Activated CD8-positive, alpha-beta memory T cell treated with anti-CD3 and anti-CD28 coated beads, Interleukin-2, amount 50 U/mL, for 24 hours (primary cell): Measurements from ENCODE around the gene ADCY4.
A peak's percentile ranks its signal among the peaks of the same experiment; 100 is the strongest.

Experiments used
- DNase-seq: peaks from one replicate; pipeline ENCODE4 v3.0.0-alpha.2; 2020; ENCODE audit errors: extremely low read depth

Gene ADCY4

DNA sequence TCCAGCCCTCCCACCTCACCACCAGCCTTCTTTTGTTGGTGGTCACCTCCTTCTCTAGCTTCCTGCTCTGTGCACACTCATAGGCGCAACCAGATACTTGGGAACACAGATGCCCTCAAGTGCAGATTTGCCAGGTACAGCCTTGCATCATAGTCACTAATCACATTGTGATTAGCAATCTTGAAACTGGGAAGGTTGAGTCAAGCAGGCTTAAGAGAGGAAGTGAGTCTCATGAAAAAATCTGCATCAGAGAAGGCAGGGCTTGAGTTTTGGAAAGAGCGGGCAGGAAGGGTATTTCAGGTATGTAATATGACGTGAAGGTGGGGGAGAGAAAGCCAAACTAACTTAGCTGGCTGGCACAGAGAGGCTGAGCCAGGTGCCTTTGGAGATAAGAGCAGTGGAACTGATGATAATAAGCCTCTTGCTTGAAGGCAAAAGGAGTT is 60.7 kb downstream of the ADCY4 start:
- DNase-seq: no peak

DNA sequence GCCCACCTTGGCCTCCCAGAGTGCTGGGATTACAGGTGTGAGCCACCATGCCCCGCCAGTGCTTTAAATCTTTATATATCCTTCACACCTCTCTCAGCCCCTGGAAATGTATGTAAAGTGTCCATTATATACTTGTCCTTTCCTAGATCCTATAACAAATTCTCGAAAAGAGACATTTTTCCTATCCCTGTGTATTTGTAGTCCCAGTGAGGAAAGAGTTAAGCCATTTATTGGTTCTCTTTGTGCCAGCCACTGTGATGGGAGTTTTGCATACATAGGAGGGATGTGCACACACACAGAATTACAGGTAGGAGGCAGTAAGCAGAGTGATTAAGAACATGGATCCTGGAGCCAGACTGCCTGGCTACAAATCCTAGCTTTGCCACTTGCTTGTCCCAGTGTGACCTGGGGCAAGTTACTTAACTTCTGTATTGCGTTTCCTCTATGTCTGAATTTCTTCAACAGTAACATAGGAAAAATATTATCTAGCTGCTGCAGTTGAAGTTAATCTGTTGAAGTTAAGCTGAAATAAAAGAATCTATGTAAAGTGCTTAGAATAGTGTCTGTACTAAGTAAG is 61.4 kb downstream of the ADCY4 start:
- no peak for DNase-seq

DNA sequence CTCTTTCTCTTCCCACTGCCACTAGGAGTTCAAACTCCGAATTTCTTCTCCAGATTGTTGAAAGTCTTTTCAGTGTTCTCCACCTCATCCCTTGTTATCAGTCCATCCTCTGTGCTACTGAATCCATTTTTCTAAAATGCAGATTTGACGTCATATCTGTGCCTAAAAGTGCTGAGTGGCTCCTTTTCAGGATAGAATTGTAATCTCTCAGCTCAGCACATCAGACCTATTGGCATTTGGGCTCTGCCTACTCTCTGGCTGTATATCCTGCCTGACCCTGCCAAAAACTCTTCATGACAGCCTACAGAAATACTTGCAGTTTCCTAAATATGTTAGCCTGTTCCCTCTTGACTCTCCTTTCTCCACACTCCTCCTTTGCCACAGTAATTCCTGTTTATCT is 62.4 kb downstream of the ADCY4 start:
- no peak for DNase-seq

DNA sequence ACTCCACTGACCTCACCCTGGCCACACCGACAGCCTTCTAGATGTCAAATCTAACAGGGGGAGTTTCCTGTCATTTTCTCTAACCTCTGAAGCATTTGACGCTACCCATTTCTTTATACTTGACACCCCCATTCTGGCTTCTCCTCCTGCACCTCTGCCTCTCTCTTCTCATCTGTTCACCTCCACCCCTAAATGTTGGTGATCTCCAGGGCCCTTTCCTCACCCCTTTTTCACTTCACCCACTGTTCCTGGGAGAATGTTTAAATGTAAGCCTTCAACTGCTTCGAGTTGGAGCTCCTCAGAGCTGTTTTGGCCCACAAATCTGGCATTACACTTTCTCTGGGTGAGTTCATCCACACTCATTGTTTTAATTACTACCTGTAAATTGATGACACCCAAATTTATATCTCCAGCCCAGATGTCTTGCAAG is 63.0 kb downstream of the ADCY4 start:
- no peak for DNase-seq

DNA sequence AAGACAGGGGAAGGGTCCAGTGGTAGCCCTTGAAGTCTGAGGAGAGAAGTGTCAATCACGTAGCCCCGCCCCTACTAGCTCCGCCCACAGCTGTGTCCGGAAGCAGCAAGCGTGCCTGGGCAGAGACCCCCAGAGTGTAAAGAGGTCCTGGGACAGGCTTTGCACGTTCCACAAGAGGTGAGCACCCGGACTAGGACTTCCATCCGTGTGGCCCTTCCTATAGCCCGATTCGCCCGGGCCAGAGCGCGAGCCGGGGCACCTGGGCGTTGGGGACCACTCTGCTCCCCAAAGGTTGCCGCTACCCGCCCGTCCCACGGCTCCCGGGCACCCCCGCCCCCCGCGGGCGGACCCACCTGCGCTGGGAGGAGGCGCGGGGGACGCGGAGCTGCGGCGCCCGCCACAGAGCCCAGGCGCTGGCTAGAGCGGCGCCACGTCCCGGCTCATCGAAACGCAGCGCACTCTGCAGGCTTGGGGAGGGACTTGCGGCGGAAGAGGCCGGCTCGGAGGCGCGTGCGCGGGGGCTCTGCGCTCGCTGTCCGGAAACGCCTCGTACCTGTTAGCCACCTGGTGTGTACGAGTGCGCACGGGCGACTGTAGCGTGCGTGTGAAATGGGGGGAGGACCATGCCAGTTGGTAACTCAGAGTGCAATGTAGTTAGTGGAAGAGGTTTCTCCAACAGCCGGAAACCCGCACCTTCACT is 63.6 kb downstream of the ADCY4 start, which contains the start of gene RABGGTA:
Gene RABGGTA, minus strand, starts transcription at position 464 of the 700 bp plus-strand sequence. CDS start 482 bp downstream, outside the sequence.
- DNase-seq: peak; percentile 57

- DNase-seq: no peak
Measured at GRCh38 chr14:24270537-24271133, 64.2 kb downstream of the ADCY4 start.

- no peak for DNase-seq
Measured at GRCh38 chr14:24269910-24270536, 64.8 kb downstream of the ADCY4 start.

- no peak for DNase-seq
Measured at GRCh38 chr14:24269368-24269767, 65.5 kb downstream of the ADCY4 start.
